WTC11 (cell line): ENCODE results near the gene HEXD.

ENCODE experiments used
- CREB1 ChIP-seq: sonication (generic); formaldehyde crosslinking; IDR thresholded peaks from 2 replicates; pipeline ENCODE4 v1.8.0; 2023; ENCODE audit warnings: mild to moderate bottlenecking, missing genetic modification reagents
- ESRRA ChIP-seq: sonication (generic); formaldehyde crosslinking; IDR thresholded peaks from 2 replicates; pipeline ENCODE4 v1.8.1; 2022; ENCODE audit warnings: mild to moderate bottlenecking, missing genetic modification reagents, borderline replicate concordance
- NFATC4 ChIP-seq: fragments of 250-450 bp; sonication (Bioruptor Pico); IDR thresholded peaks from 2 replicates; pipeline ENCODE4 v1.9.0; 2021; ENCODE audit warnings: mild to moderate bottlenecking
- NFYB ChIP-seq: sonication (generic); formaldehyde crosslinking; conservative IDR thresholded peaks from 2 replicates; pipeline ENCODE4 v1.8.0; 2022; ENCODE audit warnings: low read depth, missing genetic modification reagents
- RELA ChIP-seq: sonication (generic); formaldehyde crosslinking; IDR thresholded peaks from 2 replicates; pipeline ENCODE4 v1.8.1; 2022; ENCODE audit warnings: missing genetic modification reagents, mild to moderate bottlenecking, borderline replicate concordance
- TEAD1 ChIP-seq: sonication (generic); formaldehyde crosslinking; IDR thresholded peaks from 2 replicates; pipeline ENCODE4 v1.8.0; 2022; ENCODE audit warnings: mild to moderate bottlenecking, missing genetic modification reagents
- ZNF232 ChIP-seq: sonication (generic); formaldehyde crosslinking; IDR thresholded peaks from 2 replicates; pipeline ENCODE4 v1.8.0; 2022; ENCODE audit warnings: mild to moderate bottlenecking, missing genetic modification reagents
- TF ChIP-seq, protein P1 (sequence below): fragments of 200-600 bp; IDR thresholded peaks from 2 replicates; pipeline ENCODE4 v1.8.0; 2022; ENCODE audit warnings: antibody characterized with exemption
- TF ChIP-seq, protein P2 (sequence below): sonication (generic); formaldehyde crosslinking; IDR thresholded peaks from 2 replicates; pipeline ENCODE4 v1.8.1; 2023; ENCODE audit warnings: mild to moderate bottlenecking, missing genetic modification reagents, moderate library complexity
- TF ChIP-seq, protein P3 (sequence below): fragments of 250-450 bp; sonication (Bioruptor Pico); IDR thresholded peaks from 2 replicates; pipeline ENCODE4 v1.9.0; 2021; ENCODE audit warnings: mild to moderate bottlenecking, borderline replicate concordance
- TF ChIP-seq, protein P4 (sequence below): sonication (generic); formaldehyde crosslinking; IDR thresholded peaks from 2 replicates; pipeline ENCODE4 v1.8.0; 2022; ENCODE audit warnings: mild to moderate bottlenecking, missing genetic modification reagents
- TF ChIP-seq, protein P5 (sequence below): sonication (generic); formaldehyde crosslinking; IDR thresholded peaks from 2 replicates; pipeline ENCODE4 v1.8.0; 2022; ENCODE audit warnings: mild to moderate bottlenecking, missing genetic modification reagents
- TF ChIP-seq, protein P6 (sequence below): sonication (generic); formaldehyde crosslinking; IDR thresholded peaks from 2 replicates; pipeline ENCODE4 v1.8.1; 2022; ENCODE audit warnings: mild to moderate bottlenecking, moderate library complexity, missing genetic modification reagents

DNA sequence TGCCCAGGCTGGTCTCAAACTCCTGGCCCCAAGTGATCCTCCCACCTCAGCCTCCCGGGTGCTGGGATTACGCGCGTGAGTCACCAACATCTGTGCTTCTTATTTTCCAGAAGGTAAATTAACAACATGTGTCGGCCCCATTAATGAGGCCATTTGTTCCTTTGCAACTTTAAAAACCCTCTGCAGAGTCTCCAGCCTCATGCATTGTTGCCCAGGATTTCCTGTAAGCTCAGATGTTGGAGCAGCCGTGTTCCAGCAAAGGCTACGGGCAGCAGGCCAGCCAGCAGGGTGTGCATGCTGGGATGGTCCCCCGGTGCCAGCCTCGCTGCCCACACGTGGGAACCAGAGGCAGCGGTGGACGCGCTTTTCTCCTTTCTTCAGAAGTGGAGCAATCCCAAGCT is 19.1 kb upstream of the HEXD start:
- TF ChIP-seq, protein P1, sequence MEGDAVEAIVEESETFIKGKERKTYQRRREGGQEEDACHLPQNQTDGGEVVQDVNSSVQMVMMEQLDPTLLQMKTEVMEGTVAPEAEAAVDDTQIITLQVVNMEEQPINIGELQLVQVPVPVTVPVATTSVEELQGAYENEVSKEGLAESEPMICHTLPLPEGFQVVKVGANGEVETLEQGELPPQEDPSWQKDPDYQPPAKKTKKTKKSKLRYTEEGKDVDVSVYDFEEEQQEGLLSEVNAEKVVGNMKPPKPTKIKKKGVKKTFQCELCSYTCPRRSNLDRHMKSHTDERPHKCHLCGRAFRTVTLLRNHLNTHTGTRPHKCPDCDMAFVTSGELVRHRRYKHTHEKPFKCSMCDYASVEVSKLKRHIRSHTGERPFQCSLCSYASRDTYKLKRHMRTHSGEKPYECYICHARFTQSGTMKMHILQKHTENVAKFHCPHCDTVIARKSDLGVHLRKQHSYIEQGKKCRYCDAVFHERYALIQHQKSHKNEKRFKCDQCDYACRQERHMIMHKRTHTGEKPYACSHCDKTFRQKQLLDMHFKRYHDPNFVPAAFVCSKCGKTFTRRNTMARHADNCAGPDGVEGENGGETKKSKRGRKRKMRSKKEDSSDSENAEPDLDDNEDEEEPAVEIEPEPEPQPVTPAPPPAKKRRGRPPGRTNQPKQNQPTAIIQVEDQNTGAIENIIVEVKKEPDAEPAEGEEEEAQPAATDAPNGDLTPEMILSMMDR = no peak
- TF ChIP-seq, protein P2, sequence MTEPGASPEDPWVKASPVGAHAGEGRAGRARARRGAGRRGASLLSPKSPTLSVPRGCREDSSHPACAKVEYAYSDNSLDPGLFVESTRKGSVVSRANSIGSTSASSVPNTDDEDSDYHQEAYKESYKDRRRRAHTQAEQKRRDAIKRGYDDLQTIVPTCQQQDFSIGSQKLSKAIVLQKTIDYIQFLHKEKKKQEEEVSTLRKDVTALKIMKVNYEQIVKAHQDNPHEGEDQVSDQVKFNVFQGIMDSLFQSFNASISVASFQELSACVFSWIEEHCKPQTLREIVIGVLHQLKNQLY (CRISPR knock-in tag) = no peak
- TF ChIP-seq CREB1 (CRISPR knock-in tag) (no peak), TEAD1 (no peak), RELA (CRISPR knock-in tag) (no peak), ZNF232 (CRISPR knock-in tag) (no peak), ESRRA (CRISPR knock-in tag) (no peak), NFYB (CRISPR knock-in tag) (no peak), NFATC4 (CRISPR knock-in tag) (no peak)
- TF ChIP-seq, protein P3, sequence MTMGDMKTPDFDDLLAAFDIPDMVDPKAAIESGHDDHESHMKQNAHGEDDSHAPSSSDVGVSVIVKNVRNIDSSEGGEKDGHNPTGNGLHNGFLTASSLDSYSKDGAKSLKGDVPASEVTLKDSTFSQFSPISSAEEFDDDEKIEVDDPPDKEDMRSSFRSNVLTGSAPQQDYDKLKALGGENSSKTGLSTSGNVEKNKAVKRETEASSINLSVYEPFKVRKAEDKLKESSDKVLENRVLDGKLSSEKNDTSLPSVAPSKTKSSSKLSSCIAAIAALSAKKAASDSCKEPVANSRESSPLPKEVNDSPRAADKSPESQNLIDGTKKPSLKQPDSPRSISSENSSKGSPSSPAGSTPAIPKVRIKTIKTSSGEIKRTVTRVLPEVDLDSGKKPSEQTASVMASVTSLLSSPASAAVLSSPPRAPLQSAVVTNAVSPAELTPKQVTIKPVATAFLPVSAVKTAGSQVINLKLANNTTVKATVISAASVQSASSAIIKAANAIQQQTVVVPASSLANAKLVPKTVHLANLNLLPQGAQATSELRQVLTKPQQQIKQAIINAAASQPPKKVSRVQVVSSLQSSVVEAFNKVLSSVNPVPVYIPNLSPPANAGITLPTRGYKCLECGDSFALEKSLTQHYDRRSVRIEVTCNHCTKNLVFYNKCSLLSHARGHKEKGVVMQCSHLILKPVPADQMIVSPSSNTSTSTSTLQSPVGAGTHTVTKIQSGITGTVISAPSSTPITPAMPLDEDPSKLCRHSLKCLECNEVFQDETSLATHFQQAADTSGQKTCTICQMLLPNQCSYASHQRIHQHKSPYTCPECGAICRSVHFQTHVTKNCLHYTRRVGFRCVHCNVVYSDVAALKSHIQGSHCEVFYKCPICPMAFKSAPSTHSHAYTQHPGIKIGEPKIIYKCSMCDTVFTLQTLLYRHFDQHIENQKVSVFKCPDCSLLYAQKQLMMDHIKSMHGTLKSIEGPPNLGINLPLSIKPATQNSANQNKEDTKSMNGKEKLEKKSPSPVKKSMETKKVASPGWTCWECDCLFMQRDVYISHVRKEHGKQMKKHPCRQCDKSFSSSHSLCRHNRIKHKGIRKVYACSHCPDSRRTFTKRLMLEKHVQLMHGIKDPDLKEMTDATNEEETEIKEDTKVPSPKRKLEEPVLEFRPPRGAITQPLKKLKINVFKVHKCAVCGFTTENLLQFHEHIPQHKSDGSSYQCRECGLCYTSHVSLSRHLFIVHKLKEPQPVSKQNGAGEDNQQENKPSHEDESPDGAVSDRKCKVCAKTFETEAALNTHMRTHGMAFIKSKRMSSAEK (CRISPR knock-in tag) = no peak
- TF ChIP-seq, protein P4, sequence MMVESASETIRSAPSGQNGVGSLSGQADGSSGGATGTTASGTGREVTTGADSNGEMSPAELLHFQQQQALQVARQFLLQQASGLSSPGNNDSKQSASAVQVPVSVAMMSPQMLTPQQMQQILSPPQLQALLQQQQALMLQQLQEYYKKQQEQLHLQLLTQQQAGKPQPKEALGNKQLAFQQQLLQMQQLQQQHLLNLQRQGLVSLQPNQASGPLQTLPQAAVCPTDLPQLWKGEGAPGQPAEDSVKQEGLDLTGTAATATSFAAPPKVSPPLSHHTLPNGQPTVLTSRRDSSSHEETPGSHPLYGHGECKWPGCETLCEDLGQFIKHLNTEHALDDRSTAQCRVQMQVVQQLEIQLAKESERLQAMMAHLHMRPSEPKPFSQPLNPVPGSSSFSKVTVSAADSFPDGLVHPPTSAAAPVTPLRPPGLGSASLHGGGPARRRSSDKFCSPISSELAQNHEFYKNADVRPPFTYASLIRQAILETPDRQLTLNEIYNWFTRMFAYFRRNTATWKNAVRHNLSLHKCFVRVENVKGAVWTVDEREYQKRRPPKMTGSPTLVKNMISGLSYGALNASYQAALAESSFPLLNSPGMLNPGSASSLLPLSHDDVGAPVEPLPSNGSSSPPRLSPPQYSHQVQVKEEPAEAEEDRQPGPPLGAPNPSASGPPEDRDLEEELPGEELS = no peak
- TF ChIP-seq, protein P5, sequence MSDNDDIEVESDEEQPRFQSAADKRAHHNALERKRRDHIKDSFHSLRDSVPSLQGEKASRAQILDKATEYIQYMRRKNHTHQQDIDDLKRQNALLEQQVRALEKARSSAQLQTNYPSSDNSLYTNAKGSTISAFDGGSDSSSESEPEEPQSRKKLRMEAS = no peak
- TF ChIP-seq, protein P6, sequence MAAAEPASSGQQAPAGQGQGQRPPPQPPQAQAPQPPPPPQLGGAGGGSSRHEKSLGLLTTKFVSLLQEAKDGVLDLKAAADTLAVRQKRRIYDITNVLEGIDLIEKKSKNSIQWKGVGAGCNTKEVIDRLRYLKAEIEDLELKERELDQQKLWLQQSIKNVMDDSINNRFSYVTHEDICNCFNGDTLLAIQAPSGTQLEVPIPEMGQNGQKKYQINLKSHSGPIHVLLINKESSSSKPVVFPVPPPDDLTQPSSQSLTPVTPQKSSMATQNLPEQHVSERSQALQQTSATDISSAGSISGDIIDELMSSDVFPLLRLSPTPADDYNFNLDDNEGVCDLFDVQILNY = no peak
